Mesenteric fat pad (tissue), 1 donor: Measurements from ENCODE around the gene SMARCA2. TPM values are rescaled to one million over a fixed set of nuclear protein-coding genes. Genes with fewer than 3 reads are reported as not detected.

Experiments
- DNase-seq: peaks from one replicate; pipeline ENCODE4 v3.0.0-alpha.2; 2020; ENCODE audit warnings: low spot score
- total RNA-seq: library from RNA; stranded (reverse); fragmentation: NEBNext Ultra II Directional; extraction: Animal tissue kit (Norgen Biotek cat#: 25700); gene quantifications from one replicate; pipeline ENCODE4 v1.2.1, GENCODE V29; 2021
- donor health status: DM: yes; HTN: yes; CAD: no.

SMARCA2 gene
- total RNA-seq, 1 donor from 2014 or later, result 136 TPM

DNA sequence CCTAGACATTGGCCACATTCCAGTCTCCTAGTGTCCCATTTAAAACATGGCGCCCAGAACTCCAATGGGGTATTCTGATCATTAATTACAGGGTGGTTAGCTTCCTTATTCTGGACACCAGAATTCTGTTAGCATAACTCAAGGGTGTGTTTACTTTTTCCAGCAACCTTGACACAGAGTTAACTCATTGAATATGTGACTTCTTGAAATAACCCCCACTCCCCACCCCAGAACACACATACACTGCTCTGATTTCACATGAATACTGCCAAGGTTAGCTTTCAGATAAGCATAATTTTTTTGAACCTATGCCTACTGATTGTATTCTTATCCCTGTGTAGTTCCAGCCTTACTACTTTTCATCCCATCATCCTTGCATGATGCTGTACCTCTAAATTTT, 151.1 kb downstream of the SMARCA2 start:
- DNase-seq, result no peak

DNA sequence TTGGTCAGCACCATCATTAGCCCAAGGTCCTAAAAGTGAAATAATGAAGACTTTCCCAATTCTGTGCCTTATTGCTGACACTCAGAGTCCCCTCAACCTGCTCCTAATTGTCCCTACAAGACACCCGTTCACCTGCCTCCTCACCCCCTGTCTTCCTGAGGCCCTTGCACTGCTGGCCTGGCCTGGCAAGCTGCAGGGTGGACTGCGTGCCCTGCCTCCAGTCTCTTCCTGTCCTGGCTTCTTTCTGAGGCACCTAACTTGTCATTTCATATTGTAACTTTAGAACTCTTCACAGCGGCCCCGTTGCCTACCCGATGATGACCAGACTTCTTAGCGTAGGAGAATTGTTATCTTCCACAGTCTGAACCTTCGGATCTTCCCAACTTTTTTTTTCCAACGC, 153.9 kb downstream of the SMARCA2 start:
- no peak for DNase-seq

GRCh38 chr9:2170722-2171121, 155.6 kb downstream of the SMARCA2 start:
- DNase-seq, result no peak

DNA sequence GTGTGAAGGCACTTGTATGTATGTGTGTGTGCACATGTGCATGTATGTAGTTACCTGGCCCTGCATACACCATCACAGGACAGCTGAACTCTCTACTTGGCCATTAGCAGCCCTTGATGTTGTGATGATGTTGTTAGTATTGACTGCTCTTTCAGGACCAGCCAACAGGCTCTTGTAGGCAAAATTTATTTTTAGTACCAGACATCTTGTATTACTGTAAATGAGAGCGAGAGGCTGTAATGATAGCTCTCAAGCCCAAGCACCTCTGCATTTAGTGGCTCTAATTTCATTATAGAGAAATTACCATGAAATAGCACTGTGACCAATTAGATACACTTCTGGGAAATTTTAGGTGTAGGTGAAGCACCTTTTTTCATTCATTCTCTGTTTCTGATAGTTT, 158.0 kb downstream of the SMARCA2 start:
- DNase-seq, result no peak

- no peak for DNase-seq
These were observed 158.7 kb downstream of the SMARCA2 start for GRCh38 chr9:2173861-2174260.

DNA sequence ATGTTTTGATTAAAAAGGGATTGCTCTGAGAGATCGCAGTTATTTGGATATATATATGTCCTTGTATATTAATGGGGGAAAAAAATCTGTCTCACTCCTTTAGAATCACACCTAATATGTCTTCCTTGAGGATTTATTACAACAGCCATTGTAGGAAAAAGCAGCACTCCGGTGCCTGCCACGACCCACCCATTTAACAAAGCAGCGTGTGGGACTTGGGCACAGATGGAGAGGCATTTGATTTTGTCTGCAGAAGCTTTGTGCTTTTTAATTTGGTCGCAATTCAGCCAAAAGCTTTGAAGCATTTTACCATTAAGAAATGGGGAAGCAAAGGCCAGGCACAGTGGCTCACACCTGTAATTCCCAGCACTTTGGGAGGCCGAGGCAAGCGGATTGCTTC, 159.2 kb downstream of the SMARCA2 start:
- DNase-seq, result no peak

GRCh38 chr9:2174911-2175310, 159.8 kb downstream of the SMARCA2 start:
- DNase-seq, result no peak

GRCh38 chr9:2177121-2177520, 162.0 kb downstream of the SMARCA2 start:
- no peak for DNase-seq

DNA sequence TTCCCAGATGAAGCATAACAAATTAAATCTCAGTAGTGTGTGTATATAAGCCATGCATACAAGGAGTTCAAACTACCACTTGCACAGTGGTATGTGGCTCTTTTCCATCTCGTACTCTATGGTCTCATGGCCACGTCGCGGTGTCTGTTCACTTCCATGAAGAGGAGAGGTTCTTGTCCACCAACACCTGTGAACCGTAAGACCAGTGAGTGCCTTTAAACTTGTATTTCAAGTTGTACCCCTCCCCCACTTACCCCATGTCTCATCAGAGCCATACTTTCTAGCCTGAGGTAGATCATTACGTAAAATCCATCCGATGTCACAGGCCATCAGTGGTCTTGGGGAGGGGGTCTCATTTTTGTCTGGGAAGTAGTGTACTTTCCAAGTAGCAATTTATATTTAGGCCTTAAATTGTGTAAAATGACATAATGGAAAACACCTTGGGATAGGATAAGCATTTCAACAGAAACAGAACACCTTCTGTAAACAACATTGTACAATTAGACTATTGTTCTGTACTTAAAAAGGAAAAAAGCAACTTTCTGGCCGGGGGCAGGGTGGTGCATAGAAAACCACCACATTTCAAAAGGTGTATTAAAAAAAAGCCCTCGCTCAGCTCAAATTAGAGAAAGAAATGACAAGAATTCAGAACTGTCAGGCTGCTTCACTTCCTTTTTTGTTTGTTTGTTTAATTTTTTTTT, 163.0 kb downstream of the SMARCA2 start:
- DNase-seq, result no peak

DNA sequence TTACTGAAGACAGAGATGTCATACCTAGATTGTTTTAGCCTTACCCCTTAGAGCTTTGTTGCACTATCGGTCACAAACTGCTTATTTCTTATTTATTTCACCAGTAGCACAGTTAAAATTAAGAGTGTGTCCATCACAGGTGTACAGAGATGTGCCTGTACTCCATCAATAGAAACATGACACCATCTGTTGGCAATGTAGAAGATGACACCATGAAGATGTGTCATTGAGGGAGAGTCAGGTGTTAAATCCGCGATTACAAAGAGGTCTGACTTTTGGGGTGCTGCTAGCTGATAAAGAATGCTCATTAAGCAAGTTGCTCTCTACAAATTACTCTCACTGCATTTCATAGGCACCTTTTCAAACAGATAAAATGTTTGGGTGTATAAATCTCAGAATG, 164.4 kb downstream of the SMARCA2 start:
- no peak for DNase-seq

- DNase-seq, result no peak
These were observed 165.0 kb downstream of the SMARCA2 start for GRCh38 chr9:2180154-2180553.

DNA sequence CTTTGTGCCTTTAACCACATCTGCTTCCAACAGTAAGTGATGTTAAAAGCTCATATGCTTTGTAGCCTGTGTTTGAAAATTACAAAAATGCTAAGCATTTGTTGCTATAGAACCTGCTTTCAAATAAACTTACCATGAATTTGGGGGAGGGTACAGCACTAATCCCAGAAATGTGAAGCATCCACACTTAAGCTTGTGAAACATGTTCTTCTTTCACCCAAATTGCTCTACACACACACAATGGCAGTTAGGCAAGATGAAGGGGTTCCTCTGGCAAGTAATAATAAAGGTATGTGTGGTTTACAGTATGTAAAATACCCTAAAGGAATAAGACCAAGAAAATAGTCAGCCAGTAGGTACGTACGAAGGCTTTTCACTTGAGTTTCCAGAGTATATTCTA, 165.6 kb downstream of the SMARCA2 start:
- no peak for DNase-seq

DNA sequence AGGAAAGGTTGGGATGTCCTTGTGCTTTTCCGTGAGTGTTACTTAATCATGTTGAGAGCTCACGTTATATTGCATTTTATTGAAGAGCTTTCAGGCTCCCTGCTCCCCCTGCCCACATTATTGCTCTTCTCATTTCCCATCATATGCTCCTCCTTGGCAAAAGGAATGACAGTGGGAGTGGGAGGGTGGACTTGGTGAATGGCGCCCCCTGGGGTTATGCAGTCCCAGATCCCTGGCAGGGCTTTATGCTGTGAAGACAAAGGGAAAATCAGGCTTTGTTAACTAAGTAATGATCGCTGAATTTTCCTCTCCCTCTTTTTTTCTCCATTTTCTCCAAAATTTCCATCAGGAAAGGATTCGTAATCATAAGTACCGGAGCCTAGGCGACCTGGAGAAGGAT, 166.6 kb downstream of the SMARCA2 start:
- no peak for DNase-seq

GRCh38 chr9:2190939-2191608, 175.9 kb downstream of the SMARCA2 start:
- no peak for DNase-seq

DNA sequence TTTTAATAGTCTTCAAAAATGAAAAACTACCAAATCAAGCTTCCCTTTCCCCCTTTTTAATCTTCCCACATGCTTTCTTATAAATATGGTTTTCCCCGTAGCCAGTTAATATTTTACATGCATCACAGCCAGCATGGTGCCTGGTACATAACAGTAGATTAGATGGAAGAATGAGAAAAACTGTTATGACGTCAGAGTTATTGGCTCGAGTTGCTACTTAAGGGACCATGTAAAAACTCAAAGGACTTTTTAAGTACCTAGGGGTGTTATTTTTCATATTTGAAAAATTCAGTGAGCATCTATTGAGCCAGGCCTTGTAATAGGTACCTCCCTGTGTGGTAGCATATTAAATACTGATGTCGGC, 176.4 kb downstream of the SMARCA2 start:
- DNase-seq, result no peak

- DNase-seq, result no peak
These were observed 177.3 kb downstream of the SMARCA2 start for GRCh38 chr9:2192356-2192979.

- no peak for DNase-seq
These were observed 178.4 kb downstream of the SMARCA2 start for GRCh38 chr9:2193552-2193951.

DNA sequence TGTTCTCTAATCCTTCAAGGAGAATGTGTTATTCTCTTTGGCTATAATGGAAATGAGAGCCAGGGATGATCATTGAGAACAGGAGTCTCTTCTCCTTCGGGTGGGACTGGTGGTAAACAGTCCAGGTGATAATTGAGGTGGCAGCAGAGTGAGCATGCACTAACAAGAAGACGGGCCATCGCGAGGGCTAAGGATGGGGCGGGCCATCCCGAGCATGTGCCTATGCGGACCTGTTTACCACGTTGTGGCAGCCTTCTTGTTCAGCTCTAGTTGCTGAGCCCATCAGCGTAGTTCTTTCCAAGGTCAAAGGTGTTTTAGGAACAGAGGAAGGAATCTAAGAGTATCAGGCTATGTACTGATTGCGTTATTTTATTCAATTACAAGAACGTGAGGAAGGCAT, 180.1 kb downstream of the SMARCA2 start:
- DNase-seq, result no peak

DNA sequence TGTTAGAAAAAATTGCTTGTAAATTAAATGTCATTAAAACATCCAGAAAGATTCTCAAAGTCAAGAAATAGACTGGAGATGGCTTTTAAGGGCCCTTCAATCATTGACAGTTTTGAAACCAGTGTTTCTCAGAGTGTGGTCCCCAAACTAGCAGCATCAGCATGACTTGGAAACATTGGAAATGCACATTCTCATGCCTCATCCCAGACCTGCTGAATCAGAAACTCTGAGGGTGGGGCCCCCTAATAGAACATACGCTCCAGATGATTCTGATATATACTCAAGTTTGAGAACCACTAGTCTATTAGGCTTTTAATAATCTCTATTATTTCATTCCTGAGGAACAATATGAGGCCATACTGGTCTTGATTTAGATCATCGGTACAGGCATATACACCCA, 181.6 kb downstream of the SMARCA2 start:
- no peak for DNase-seq

DNA sequence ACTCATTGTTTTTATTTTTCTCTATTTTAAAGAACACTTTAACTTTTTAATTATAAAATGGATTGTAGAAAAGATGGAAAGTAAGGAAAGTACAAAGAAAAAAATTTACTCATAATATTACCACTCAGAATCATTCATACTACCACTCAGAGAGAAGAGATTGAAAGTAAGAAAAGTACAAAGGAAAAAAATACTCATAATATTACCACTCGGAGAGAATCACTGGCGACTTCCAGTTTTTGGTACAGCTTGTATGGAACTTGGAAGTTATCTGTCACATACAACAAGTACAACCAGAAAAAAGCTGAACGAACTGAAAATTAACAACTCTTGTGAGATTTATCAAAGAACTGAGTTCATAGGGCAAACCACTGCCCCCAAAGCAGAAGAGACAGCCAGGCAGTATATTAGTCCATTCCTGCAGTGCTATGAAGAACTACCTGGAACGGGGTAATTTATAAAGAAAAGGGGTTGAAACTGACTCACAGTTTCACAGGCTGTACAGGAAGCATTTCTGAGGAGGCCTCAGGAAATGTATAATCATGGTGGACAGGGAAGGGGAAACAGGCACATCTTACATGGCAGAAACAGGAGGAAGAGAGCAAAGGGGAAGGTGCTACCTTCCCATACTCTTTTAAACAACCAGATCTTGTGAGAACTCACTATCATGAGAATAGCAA, 183.9 kb downstream of the SMARCA2 start:
- DNase-seq, result no peak

GRCh38 chr9:2199999-2200796, 185.1 kb downstream of the SMARCA2 start:
- no peak for DNase-seq
